ENCODE results near the gene HCN3. TPM values are rescaled to one million over a fixed set of nuclear protein-coding genes. Genes with fewer than 3 reads are reported as not detected.
"Not testable (repeated sequence)": the region's sequence is repeated elsewhere in the genome, so short reads cannot be mapped to it uniquely, and the experiment has no call there.

Gene HCN3
- total and polyA plus RNA-seq, 7 experiments from 2014 or later = 0.07 to 3.3 (median 2.5) TPM; not detected in 1

DNA sequence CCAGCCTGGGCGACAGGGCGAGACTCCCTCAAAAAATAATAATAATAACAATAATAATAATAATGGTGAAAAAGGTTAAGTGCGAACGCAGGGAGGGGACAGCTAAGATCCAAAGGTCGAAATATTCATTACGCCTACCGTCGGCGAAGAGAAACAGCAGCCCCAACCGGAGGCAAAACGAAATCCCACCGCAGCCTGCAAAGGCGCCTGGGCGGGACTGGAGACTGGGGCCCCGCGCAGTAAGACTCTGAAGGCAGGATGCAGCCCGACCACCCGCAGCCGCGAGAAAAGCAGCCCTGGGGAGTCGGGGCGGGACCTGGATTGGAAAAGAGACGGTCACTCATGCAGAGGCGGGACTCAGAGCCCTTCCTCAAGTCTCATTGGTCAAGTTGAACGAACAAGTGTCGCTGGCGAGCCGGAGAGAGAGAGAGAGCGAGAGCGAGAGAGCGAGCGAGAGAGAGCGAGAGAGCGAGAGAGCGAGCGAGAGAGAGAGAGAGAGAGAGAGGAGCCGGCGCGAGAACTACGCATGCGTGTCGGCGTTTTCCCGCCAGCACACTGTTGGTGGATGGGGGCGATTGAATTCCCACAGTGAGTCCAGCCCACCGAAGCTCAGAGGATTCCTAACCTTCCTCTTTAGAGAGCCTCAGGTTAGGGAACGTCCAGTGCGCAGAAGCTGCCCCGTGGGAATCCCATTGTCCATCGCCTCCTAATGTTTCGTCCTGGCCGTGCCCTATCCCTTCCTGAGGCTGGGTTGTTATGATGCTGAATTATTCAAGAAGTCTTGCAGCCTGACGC is 32.7 kb upstream of the HCN3 start:
- H3K36me3 Mint-ChIP-seq = peaks cover 0 to 5% (median 0%) of the 10 kb centered on the region in 5 donors
- ATAC-seq (peak; percentile 92), DNase-seq (peak; percentile 76 to 96 (median 94))
- H3K4me1 Mint-ChIP-seq = peaks cover 31 to 50% (median 44%) of the 10 kb centered on the region in 7 donors
- ChIA-PET POLR2A (interaction anchor here (0.6 to 3.8 kb wide), 23 partner anchors 11 to 970 kb away, joined by 3 to 20 read pairs (median 4); partner anchors contain the start of genes CLK2, ENTREP3, FDPS and KRTCAP2), CTCF (interaction anchor here (0.6 to 1.9 kb wide), 6 partner anchors 8 to 1600 kb away, joined by 3 to 8 read pairs (median 3); no protein-coding TSS in a partner anchor)
- Histone ChIP-seq H3K36me3 (ENCODE audit: control insufficient read depth in 2 of 3, insufficient read depth in 3 of 3, low read length in 3 of 3) (no peaks in the 10 kb centered on the region), H3K4me1 (ENCODE audit: control insufficient read depth in 2 of 2, insufficient read depth in 2 of 2, low read length in 2 of 2) (peaks cover 19 to 20% of the 10 kb centered on the region in 2 donors), H3K4me3 (ENCODE audit: low read length) (peak overlapping the region; percentile 63), H3K9me3 (ENCODE audit: control insufficient read depth in 2 of 3, low read length in 3 of 3) (no peaks in the 10 kb centered on the region), H3K27me3 (ENCODE audit: control insufficient read depth in 2 of 2, insufficient read depth in 2 of 2, low read length in 2 of 2) (no peaks in the 10 kb centered on the region), H3K27ac (ENCODE audit: low read depth, low read length) (peak overlapping the region; percentile 73)
- peak overlapping the region; percentile 84 to 97 (median 91) for H3K4me3 Mint-ChIP-seq
- H3K9me3 Mint-ChIP-seq = peaks cover 0 to 8% (median 0%) of the 10 kb centered on the region in 11 donors
- peak overlapping the region; percentile 94 to 100 (median 98) for H3K27ac Mint-ChIP-seq
- peaks cover 0 to 6% (median 3%) of the 10 kb centered on the region in 5 donors for H3K27me3 Mint-ChIP-seq
- intact Hi-C loops (cut with micrococcal nuclease) = loop anchor here (1.0 to 5.0 kb wide), 14 partner anchors 17 to 1093 kb away; partner anchors contain the start of genes HCN3 (in 2 of the 2), KRTCAP2 (in 2 of the 2), SCAMP3 (in 2 of the 2) and TRIM46 (in 2 of the 2)

DNA sequence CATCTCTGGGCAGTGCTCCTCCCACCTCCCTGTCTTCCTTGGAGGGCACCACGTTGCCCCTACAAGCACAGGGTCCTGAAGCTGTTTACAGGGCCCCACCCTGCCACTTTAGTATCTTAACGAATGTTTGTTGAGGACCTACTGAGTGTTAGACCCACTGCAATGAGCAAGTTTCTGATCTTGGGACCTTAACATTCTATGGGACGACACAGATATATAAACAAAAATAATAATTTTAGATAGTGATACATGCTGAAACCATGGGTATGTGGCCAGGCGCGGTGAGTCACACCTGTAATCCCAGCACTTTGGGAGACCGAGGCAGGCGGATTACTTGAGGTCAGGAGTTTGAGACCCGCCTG is 32.1 kb upstream of the HCN3 start:
- no peak for DNase-seq
- peak overlapping the region; percentile 63 for H3K4me3 ChIP-seq (ENCODE audit: low read length)
- Mint-ChIP-seq H3K4me1 (peaks cover 33 to 52% (median 43%) of the 10 kb centered on the region in 7 donors), H3K36me3 (peaks cover 0 to 5% (median 0%) of the 10 kb centered on the region in 5 donors), H3K9me3 (peaks cover 0 to 8% (median 0%) of the 10 kb centered on the region in 11 donors), H3K27ac (peak overlapping the region; percentile 94 to 100 (median 98)), H3K27me3 (peaks cover 0 to 6% (median 3%) of the 10 kb centered on the region in 5 donors), H3K4me3 (peak overlapping the region; percentile 84 to 97 (median 91))
- no peaks in the 10 kb centered on the region for H3K36me3 ChIP-seq (ENCODE audit: control insufficient read depth in 2 of 3, insufficient read depth in 3 of 3, low read length in 3 of 3)
- H3K9me3 ChIP-seq (ENCODE audit: control insufficient read depth in 2 of 3, low read length in 3 of 3) = no peaks in the 10 kb centered on the region
- H3K4me1 ChIP-seq (ENCODE audit: control insufficient read depth in 2 of 2, insufficient read depth in 2 of 2, low read length in 2 of 2) = peaks cover 19 to 20% of the 10 kb centered on the region in 2 donors
- H3K27me3 ChIP-seq (ENCODE audit: control insufficient read depth in 2 of 2, insufficient read depth in 2 of 2, low read length in 2 of 2) = no peaks in the 10 kb centered on the region
- POLR2A ChIA-PET = interaction anchor here (0.5 to 3.8 kb wide), 16 partner anchors 10 to 968 kb away, joined by 3 to 20 read pairs (median 3); partner anchors contain the start of genes ENTREP3, FDPS, PMF1 and SCAMP3
- intact Hi-C loops (cut with micrococcal nuclease) = loop anchor here (2.0 kb wide), 2 partner anchors 32 to 50 kb away; partner anchors contain the start of gene HCN3 (in 1 of the 2)
- H3K27ac ChIP-seq (ENCODE audit: low read depth, low read length) = peak overlapping the region; percentile 73
- CTCF ChIA-PET = interaction anchor here (0.7 to 1.0 kb wide), 2 partner anchors 8 to 1601 kb away, joined by 3 read pairs; no protein-coding TSS in a partner anchor
- no peak for ATAC-seq

GRCh38 chr1:155246796-155247195 is 30.5 kb upstream of the HCN3 start:
- H3K36me3 ChIP-seq (ENCODE audit: control insufficient read depth in 2 of 3, insufficient read depth in 3 of 3, low read length in 3 of 3); H3K27me3 ChIP-seq (ENCODE audit: control insufficient read depth in 2 of 2, insufficient read depth in 2 of 2, low read length in 2 of 2); H3K27me3 Mint-ChIP-seq; intact Hi-C loops (cut with micrococcal nuclease); H3K4me3 ChIP-seq (ENCODE audit: low read length); H3K27ac ChIP-seq (ENCODE audit: low read depth, low read length); DNase-seq; H3K36me3 Mint-ChIP-seq; ATAC-seq; H3K9me3 ChIP-seq (ENCODE audit: control insufficient read depth in 2 of 3, low read length in 3 of 3); H3K9me3 Mint-ChIP-seq: not testable (repeated sequence)
- CTCF ChIA-PET = interaction anchor here (6.4 kb wide), 1 partner anchor 74 kb away, joined by 105 read pairs; the partner anchor contains the start of gene RUSC1
- H3K4me1 ChIP-seq (ENCODE audit: control insufficient read depth in 2 of 2, insufficient read depth in 2 of 2, low read length in 2 of 2) = peaks cover 12 to 13% of the 10 kb centered on the region in 2 donors
- peaks cover 22 to 42% (median 30%) of the 10 kb centered on the region in 7 donors for H3K4me1 Mint-ChIP-seq
- POLR2A ChIA-PET = interaction anchor here (1.8 kb wide), 1 partner anchor 15 kb away, joined by 6 read pairs; no protein-coding TSS in a partner anchor
- peak overlapping the region in 7 of 9 donors; percentile 9 to 100 (median 43) for H3K27ac Mint-ChIP-seq
- peak overlapping the region in 1 of 10 donors; percentile 36 for H3K4me3 Mint-ChIP-seq

GRCh38 chr1:155247667-155248553 is 29.4 kb upstream of the HCN3 start:
- Histone ChIP-seq H3K27me3 (ENCODE audit: control insufficient read depth in 2 of 2, insufficient read depth in 2 of 2, low read length in 2 of 2) (no peaks in the 10 kb centered on the region), H3K4me1 (ENCODE audit: control insufficient read depth in 2 of 2, insufficient read depth in 2 of 2, low read length in 2 of 2) (peaks cover 10 to 11% of the 10 kb centered on the region in 2 donors), H3K27ac (ENCODE audit: low read depth, low read length) (no peak overlapping the region), H3K4me3 (ENCODE audit: low read length) (no peak overlapping the region), H3K9me3 (ENCODE audit: control insufficient read depth in 2 of 3, low read length in 3 of 3) (no peaks in the 10 kb centered on the region), H3K36me3 (ENCODE audit: control insufficient read depth in 2 of 3, insufficient read depth in 3 of 3, low read length in 3 of 3) (no peaks in the 10 kb centered on the region)
- Mint-ChIP-seq H3K9me3 (peaks cover 0 to 8% (median 0%) of the 10 kb centered on the region in 11 donors), H3K4me3 (no peak overlapping the region), H3K4me1 (peaks cover 20 to 35% (median 25%) of the 10 kb centered on the region in 7 donors), H3K27ac (no peak overlapping the region), H3K27me3 (peaks cover 0 to 6% (median 3%) of the 10 kb centered on the region in 5 donors), H3K36me3 (peaks cover 0 to 5% (median 0%) of the 10 kb centered on the region in 5 donors)
- CTCF ChIA-PET = interaction anchor here (0.6 to 6.4 kb wide), 5 partner anchors 57 to 906 kb away, joined by 3 to 105 read pairs (median 3); partner anchors contain the start of gene RUSC1
- no peak for ATAC-seq
- intact Hi-C loops (cut with micrococcal nuclease) = no loop called here
- POLR2A ChIA-PET = interaction anchor here (0.9 to 1.8 kb wide), 3 partner anchors 13 to 76 kb away, joined by 5 to 6 read pairs (median 5); partner anchors contain the start of gene THBS3
- no peak for DNase-seq

DNA sequence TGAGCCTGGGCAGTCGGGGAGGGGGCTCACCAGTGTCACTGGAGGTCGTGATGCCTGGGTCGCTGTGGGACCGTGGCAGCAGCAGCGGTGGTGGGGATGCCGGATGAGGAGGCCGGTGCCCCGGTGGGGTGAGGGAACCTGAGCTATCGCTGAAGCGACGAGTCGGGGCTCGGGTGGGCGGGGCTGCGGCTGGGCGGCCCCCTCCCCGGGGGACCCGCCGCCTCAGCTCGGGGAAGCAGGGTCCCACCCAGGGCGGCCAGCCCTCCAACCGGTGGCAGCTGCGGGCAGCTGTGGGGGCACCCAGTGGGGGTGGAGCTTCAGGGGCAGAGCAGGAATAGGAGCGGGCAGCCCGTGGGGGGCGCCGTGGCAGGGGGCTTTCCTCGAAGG is 27.0 kb upstream of the HCN3 start:
- peak overlapping the region; percentile 54 for H3K4me3 ChIP-seq (ENCODE audit: low read length)
- H3K27me3 ChIP-seq (ENCODE audit: control insufficient read depth in 2 of 2, insufficient read depth in 2 of 2, low read length in 2 of 2) = no peaks in the 10 kb centered on the region
- peaks cover under 1 to 7% of the 10 kb centered on the region in 2 donors for H3K4me1 ChIP-seq (ENCODE audit: control insufficient read depth in 2 of 2, insufficient read depth in 2 of 2, low read length in 2 of 2)
- Mint-ChIP-seq H3K27ac (peak overlapping the region in 5 of 9 donors; percentile 38 to 86 (median 75)), H3K9me3 (no peaks in the 10 kb centered on the region), H3K4me3 (peak overlapping the region; percentile 45 to 83 (median 68)), H3K27me3 (no peaks in the 10 kb centered on the region), H3K36me3 (no peaks in the 10 kb centered on the region), H3K4me1 (peaks cover 20 to 33% (median 21%) of the 10 kb centered on the region in 7 donors)
- H3K36me3 ChIP-seq (ENCODE audit: control insufficient read depth in 2 of 3, insufficient read depth in 3 of 3, low read length in 3 of 3) = no peaks in the 10 kb centered on the region
- H3K27ac ChIP-seq (ENCODE audit: low read depth, low read length) = peak overlapping the region; percentile 49
- ATAC-seq = peak; percentile 14
- H3K9me3 ChIP-seq (ENCODE audit: control insufficient read depth in 2 of 3, low read length in 3 of 3) = no peaks in the 10 kb centered on the region
- ChIA-PET CTCF (interaction anchor here (0.6 to 6.4 kb wide), 24 partner anchors 8 to 1134 kb away, joined by 3 to 105 read pairs (median 4); partner anchors contain the start of genes CLK2, FDPS, MTX1 and RUSC1), POLR2A (interaction anchor here (0.6 to 4.0 kb wide), 8 partner anchors 9 to 132 kb away, joined by 3 to 34 read pairs (median 4); partner anchors contain the start of gene SCAMP3)
- intact Hi-C loops (cut with micrococcal nuclease) = loop anchor here (1.0 to 10.0 kb wide), 9 partner anchors 23 to 479 kb away; partner anchors contain the start of genes FDPS (in 2 of the 2), ASH1L (in 1 of the 2), CLK2 (in 1 of the 2) and HCN3 (in 1 of the 2)
- DNase-seq = peak in 1 of 9 donors; percentile 26

All from naive thymus-derived CD4-positive, alpha-beta T cell (primary cell).